CMK (cell line): ENCODE measurements around the gene FAM149A.
A peak's percentile ranks its signal among the peaks of the same experiment; 100 is the strongest.

ENCODE experiments used
- DNase-seq: peaks from one replicate; pipeline ENCODE4 v3.0.0-alpha.2; 2010; ENCODE audit warnings: low read depth

The FAM149A gene

DNA sequence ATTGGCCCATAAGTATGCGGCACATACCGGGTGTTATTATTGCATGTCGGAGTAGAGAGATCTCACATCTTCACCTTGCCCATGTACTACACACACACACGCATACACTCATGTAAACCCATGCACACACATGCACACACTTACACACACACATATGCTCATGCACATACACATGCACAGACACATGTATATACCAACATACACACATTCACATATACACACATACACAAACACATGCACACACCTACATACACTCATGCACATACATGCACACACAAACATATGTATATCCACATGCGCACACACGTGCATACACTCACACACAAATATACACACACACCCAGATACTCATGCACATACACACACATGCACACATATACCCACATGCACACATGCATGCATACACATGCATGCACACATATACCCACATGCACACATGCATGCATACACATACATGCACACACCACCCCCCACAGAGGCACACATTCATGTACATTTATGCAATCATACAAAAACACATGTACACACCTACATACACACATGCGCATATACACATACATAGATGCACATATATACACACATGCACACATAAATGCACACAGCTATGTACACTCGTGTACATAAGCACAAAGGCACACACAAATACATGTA is 98.1 kb downstream of the FAM149A start:
- no peak for DNase-seq

DNA sequence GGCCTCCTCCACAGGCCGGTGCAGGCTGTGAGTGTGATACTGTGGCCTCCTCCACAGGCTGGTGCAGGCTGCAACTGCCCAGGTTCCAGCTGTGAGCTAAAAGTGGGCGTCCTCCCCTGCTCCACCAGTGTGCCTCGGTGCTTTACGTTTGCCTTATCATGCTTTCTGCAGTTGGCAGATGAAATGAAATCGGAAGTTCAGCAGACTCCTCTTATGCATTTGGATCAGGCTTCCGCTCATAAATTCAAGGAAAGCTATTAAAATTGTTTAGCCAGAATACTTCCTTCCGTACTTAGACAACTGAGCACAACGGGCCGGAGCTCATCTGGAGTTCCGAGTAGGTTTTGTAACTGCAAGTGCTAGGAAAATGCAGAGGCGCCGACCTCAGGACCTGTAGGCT is 98.9 kb downstream of the FAM149A start:
- peak; percentile 86 for DNase-seq

DNA sequence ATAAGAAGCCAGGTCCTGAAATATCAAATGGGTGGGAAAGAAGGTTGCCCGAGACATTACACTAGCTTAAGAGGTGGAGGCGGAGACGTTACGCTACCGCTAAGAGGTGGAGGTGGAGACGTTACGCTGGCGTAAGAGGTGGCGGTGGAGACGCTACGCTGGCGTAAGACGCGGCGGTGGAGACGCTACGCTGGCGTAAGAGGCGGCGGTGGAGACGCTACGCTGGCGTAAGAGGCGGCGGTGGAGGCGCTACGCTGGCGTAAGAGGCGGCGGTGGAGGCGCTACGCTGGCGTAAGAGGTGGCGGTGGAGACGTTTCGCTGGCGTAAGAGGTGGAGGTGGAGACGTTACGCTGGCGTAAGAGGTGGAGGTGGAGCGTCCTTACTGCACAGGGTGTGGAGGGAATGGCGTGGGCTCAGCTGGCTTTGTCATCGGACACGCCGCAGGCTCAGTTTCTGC is 99.6 kb downstream of the FAM149A start:
- DNase-seq: peak; percentile 46

DNA sequence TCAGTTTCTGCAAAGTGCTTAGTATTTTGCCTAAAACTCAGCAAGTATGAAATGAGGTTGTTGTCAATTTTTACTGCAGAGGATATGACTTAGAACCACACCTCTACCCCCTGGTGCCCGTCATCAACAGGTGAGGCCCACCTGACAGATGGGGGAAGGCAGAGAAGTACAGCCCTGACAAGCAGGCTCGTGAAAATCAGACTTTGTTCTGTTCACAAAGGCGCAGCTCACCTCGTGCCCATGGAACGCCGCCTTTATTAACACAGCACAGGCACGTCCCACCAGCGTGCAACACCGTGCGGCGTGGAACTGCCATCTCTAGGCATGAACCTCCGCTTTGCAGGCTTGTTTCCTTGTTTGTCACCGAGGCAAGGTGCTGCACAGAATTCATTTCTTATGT is 100.2 kb downstream of the FAM149A start:
- DNase-seq: no peak

DNA sequence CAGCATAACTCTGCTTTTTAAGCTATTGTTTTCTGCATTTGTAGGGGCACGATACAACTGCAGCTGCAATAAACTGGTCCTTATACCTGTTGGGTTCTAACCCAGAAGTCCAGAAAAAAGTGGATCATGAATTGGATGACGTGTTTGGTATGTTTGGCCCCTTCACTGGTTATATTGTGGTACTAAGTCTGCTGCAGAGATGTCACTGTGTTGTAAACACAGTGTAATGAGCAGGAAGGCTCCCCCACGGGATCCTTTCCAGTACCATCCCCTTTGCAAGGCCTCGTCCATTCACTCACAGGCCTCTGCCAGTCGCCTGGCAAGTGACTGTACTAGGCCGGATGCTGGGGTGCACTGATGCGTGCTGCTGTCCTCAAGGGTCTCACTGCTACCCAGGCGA is 100.7 kb downstream of the FAM149A start:
- no peak for DNase-seq

DNA sequence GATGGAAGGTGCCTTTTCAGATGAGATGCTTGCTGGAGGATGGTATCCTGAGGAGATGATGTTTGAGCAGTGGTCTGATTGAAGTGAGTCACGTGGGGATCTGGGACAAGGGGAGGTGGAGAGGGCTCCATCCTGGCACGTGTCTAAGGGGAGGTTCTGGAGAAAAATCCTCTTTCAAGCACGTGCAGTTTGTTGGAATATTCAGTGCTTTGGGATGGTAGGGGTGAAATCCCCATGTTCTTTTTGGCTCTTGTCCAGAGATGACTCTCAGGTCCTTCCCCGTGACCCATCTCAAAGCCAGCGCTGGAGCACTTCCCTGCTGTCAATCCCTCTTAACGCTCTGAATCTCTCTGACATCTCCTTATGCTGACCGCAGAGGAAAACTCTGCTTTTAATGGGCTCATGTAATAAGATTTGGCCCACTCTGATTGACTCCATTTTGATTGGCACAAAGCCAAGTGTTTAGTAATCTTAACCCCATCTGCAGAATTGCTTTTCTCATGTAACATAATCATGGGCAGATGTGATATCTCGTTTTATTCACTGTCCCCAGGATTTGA is 112.0 kb downstream of the FAM149A start:
- DNase-seq: no peak

DNA sequence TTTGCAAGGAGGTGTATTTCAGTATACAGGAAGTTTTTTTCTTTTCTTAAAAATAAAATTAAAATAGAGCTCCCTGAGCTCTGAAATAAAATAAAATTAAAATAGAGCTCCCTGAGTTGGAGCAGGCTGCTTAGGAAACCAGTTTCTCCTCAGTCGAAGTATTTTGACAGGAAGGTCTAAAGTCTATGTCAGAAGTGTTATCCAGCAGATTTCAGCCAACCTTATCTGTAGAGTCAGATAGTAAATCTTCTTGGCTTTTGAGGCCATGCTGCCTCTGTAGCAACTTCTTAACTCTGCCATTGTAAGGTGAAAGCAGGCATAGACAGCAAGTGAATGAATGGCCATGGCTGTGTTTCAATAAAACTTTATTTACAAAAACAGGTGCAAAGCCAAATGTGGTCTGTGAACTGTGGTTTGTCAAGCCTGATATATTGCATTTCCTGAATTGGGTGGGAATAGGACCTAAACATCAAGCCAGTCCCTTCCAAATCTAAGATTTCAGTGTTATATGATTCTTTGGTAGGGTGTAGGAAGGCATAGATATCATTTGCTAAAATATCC is 113.3 kb downstream of the FAM149A start:
- DNase-seq: no peak

DNA sequence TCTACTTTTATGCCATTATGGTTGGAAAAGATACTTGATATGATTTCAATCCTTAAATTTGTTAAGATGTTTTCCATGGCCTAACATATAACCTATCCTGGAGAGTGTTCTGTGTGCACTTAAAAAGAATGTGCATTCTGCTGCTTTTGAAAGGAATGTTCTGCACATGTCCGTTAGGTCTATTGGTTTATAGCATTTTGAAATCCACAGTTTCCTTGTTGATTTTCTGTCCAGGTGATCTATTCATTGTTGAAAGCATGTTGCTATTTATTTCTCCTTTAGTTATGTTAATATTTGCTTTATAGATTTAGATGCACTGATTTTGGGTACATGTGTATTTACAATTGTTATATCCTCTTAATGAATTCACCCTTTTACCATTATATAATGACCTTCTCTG is 117.1 kb downstream of the FAM149A start:
- no peak for DNase-seq
